ENCODE data around the gene NFASC. TPM values are rescaled to one million over a fixed set of nuclear protein-coding genes. Genes with fewer than 3 reads are reported as not detected.

NFASC gene
- total RNA-seq, 2 experiments from 2014 or later: not detected

- ChIA-PET CTCF (ENCODE audit: unreplicated experiment) (no interaction called here), POLR2A (no interaction called here)
- no TSS peak for BruUV-seq (replicated peaks)
- no peak for TF ChIP-seq EZH2phosphoT487 (IDR thresholded peaks at IDR 0.05; ENCODE audit: borderline replicate concordance, low read depth, low read length)
- TF ChIP-seq CTCF (conservative IDR thresholded peaks at IDR 0.05; ENCODE audit: low read length): no peak
- intact Hi-C loops (cut with micrococcal nuclease; ENCODE audit: unreplicated experiment): loop anchor here (10.0 kb wide), 1 partner anchor 189 kb away; no protein-coding TSS in a partner anchor
- Histone ChIP-seq H3K27ac (ENCODE audit: low read depth, low read length, poor library complexity, severe bottlenecking) (no peak overlapping the region), H3K4me1 (ENCODE audit: insufficient read depth, low read length, poor library complexity, severe bottlenecking) (no peaks in the 10 kb centered on the region), H3K4me3 (ENCODE audit: low read depth, low read length, poor library complexity, severe bottlenecking) (no peak overlapping the region), H2AFZ (ENCODE audit: low read length) (no peak overlapping the region), H3K4me2 (ENCODE audit: low read length) (no peak overlapping the region), H3K36me3 (ENCODE audit: insufficient read depth, low read length) (no peaks in the 10 kb centered on the region), H3K79me2 (ENCODE audit: insufficient read depth, low read depth, low read length) (no peaks in the 10 kb centered on the region), H4K20me1 (ENCODE audit: insufficient read depth, low read length) (no peaks in the 10 kb centered on the region), H3K9me2 (ENCODE audit: insufficient read depth, low read length) (no peaks in the 10 kb centered on the region), H3K9me3 (ENCODE audit: low read length) (no peaks in the 10 kb centered on the region)
- no peak for DNase-seq (ENCODE audit: low spot score)
Observed at GRCh38 chr1:205065666-205066065, 195.0 kb downstream of the NFASC start.

DNA sequence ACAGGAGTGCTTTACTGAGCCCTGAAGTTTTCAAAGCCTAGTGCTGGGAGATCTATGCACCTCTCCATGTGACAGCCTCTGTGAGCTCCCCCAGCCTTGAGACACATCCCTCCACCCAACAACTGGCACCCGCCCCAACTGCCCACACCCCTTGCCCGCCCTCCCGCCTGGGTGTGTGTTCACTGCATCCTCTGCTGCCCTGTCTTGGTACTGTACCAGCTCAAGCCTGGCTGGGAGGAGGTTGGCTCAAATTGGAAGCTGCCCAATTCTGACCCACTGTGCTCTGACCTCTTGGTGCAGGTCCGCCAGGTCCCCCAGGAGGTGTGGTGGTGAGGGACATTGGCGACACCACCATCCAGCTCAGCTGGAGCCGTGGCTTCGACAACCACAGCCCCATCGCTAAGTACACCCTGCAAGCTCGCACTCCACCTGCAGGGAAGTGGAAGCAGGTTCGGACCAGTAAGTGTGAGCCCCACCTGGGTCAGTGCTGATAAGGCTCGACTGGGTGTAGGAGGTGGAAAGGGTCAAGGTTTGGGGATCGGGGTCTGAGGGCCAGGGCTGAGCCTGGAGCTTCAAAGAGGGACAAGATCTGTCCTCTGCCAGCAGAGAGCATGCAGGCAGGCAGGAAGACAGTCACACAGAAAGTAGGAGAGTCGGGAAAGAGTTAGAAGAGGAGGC, 195.6 kb downstream of the NFASC start:
- ChIA-PET CTCF (ENCODE audit: unreplicated experiment) (no interaction called here), POLR2A (no interaction called here)
- Histone ChIP-seq H4K20me1 (ENCODE audit: insufficient read depth, low read length) (no peaks in the 10 kb centered on the region), H2AFZ (ENCODE audit: low read length) (no peak overlapping the region), H3K4me2 (ENCODE audit: low read length) (no peak overlapping the region), H3K4me1 (ENCODE audit: insufficient read depth, low read length, poor library complexity, severe bottlenecking) (no peaks in the 10 kb centered on the region), H3K4me3 (ENCODE audit: low read depth, low read length, poor library complexity, severe bottlenecking) (no peak overlapping the region), H3K9me2 (ENCODE audit: insufficient read depth, low read length) (no peaks in the 10 kb centered on the region), H3K36me3 (ENCODE audit: insufficient read depth, low read length) (no peaks in the 10 kb centered on the region), H3K27ac (ENCODE audit: low read depth, low read length, poor library complexity, severe bottlenecking) (no peak overlapping the region), H3K9me3 (ENCODE audit: low read length) (no peaks in the 10 kb centered on the region), H3K79me2 (ENCODE audit: insufficient read depth, low read depth, low read length) (no peaks in the 10 kb centered on the region)
- peak; percentile 7 for DNase-seq (ENCODE audit: low spot score)
- TF ChIP-seq CTCF (conservative IDR thresholded peaks at IDR 0.05; ENCODE audit: low read length) (peak; percentile 64; the same call in 1 of the 2 replicates), EZH2phosphoT487 (IDR thresholded peaks at IDR 0.05; ENCODE audit: borderline replicate concordance, low read depth, low read length) (no peak)
- BruUV-seq (replicated peaks): no TSS peak
- intact Hi-C loops (cut with micrococcal nuclease; ENCODE audit: unreplicated experiment): loop anchor here (10.0 kb wide), 1 partner anchor 189 kb away; no protein-coding TSS in a partner anchor

DNA sequence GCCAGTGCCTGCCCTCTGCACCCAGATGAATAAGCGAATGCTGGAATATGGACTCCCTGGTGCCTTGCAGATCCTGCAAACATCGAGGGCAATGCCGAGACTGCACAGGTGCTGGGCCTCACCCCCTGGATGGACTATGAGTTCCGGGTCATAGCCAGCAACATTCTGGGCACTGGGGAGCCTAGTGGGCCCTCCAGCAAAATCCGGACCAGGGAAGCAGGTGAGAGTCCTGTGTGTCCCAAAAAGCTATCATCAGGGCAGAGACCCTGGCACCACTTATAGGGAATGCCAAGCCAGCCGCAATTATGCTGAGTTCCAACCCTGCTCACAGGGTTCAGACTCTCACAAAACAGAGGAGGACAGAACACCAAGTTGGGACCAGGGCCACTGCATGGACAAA, 196.4 kb downstream of the NFASC start:
- H3K36me3 ChIP-seq (ENCODE audit: insufficient read depth, low read length): no peaks in the 10 kb centered on the region
- no peak overlapping the region for H2AFZ ChIP-seq (ENCODE audit: low read length)
- no peaks in the 10 kb centered on the region for H3K9me3 ChIP-seq (ENCODE audit: low read length)
- H3K4me2 ChIP-seq (ENCODE audit: low read length): no peak overlapping the region
- intact Hi-C loops (cut with micrococcal nuclease; ENCODE audit: unreplicated experiment): loop anchor here (10.0 kb wide), 1 partner anchor 188 kb away; no protein-coding TSS in a partner anchor
- H3K27ac ChIP-seq (ENCODE audit: low read depth, low read length, poor library complexity, severe bottlenecking): no peak overlapping the region
- no peaks in the 10 kb centered on the region for H3K9me2 ChIP-seq (ENCODE audit: insufficient read depth, low read length)
- TF ChIP-seq CTCF (conservative IDR thresholded peaks at IDR 0.05; ENCODE audit: low read length) (no peak), EZH2phosphoT487 (IDR thresholded peaks at IDR 0.05; ENCODE audit: borderline replicate concordance, low read depth, low read length) (no peak)
- no peaks in the 10 kb centered on the region for H3K79me2 ChIP-seq (ENCODE audit: insufficient read depth, low read depth, low read length)
- CTCF ChIA-PET (ENCODE audit: unreplicated experiment): no interaction called here
- no peaks in the 10 kb centered on the region for H3K4me1 ChIP-seq (ENCODE audit: insufficient read depth, low read length, poor library complexity, severe bottlenecking)
- no peak overlapping the region for H3K4me3 ChIP-seq (ENCODE audit: low read depth, low read length, poor library complexity, severe bottlenecking)
- POLR2A ChIA-PET: no interaction called here
- no peak for DNase-seq (ENCODE audit: low spot score)
- no TSS peak for BruUV-seq (replicated peaks)
- H4K20me1 ChIP-seq (ENCODE audit: insufficient read depth, low read length): no peaks in the 10 kb centered on the region
